HepG2 (cell line): ENCODE data around the gene TLN1. TPM values are rescaled to one million over a fixed set of nuclear protein-coding genes. Genes with fewer than 3 reads are reported as not detected.

ENCODE experiments used
- ARHGAP35 ChIP-seq: sonication (generic); formaldehyde crosslinking; IDR thresholded peaks from 2 replicates; pipeline ENCODE4 v1.9.0; 2022; ENCODE audit warnings: mild to moderate bottlenecking, inconsistent platforms, moderate library complexity, missing genetic modification reagents, borderline replicate concordance
- BCLAF1 ChIP-seq: fragments of 450-650 bp; IDR thresholded peaks from 2 replicates; pipeline ENCODE4 v1.6.1; 2017; ENCODE audit warnings: mild to moderate bottlenecking
- BRCA1 ChIP-seq: sonication (generic); formaldehyde crosslinking; IDR thresholded peaks from 2 replicates; pipeline ENCODE4 v1.4.0; 2020; ENCODE audit warnings: missing genetic modification reagents
- FOSL2 ChIP-seq: sonication (generic); formaldehyde crosslinking; IDR thresholded peaks from 2 replicates; pipeline ENCODE4 v1.4.0; 2020; ENCODE audit warnings: missing genetic modification reagents
- HNRNPLL ChIP-seq: fragments of 200-400 bp; formaldehyde crosslinking; IDR thresholded peaks from 2 replicates; pipeline ENCODE4 v1.6.1; 2017; ENCODE audit warnings: mild to moderate bottlenecking, low read depth, low read length; ENCODE audit not compliant: poor library complexity, severe bottlenecking
- NFKB2 ChIP-seq: sonication (generic); formaldehyde crosslinking; IDR thresholded peaks from 2 replicates; pipeline ENCODE4 v1.4.0; 2020; ENCODE audit warnings: missing genetic modification reagents, borderline replicate concordance
- SRF ChIP-seq: IDR thresholded peaks from 2 replicates; pipeline ENCODE4 v1.6.1; 2011; ENCODE audit warnings: mild to moderate bottlenecking, low read depth, low read length, moderate library complexity
- TGIF2 ChIP-seq: IDR thresholded peaks from 2 replicates; pipeline ENCODE4 v1.6.1; 2016; ENCODE audit warnings: control low read depth, missing compliant biosample characterization
- ZFP1 ChIP-seq: IDR thresholded peaks from 2 replicates; pipeline ENCODE4 v1.6.1; 2016
- ZHX2 ChIP-seq, 2 experiments: sonication (generic) in 1 of 2; formaldehyde crosslinking in 1 of 2; IDR thresholded peaks; 2 replicates each; pipeline versions ENCODE4 v1.6.1 to v1.9.0; 2014 to 2022; ENCODE audit warnings: antibody characterized with exemption in 1 of 2, borderline replicate concordance in 1 of 2, inconsistent platforms in 1 of 2, low read depth in 1 of 2, missing genetic modification reagents in 1 of 2
- ZNF20 ChIP-seq: sonication (generic); formaldehyde crosslinking; IDR thresholded peaks from 2 replicates; pipeline ENCODE4 v1.4.0; 2020; ENCODE audit warnings: mild to moderate bottlenecking, moderate library complexity, missing genetic modification reagents
- ZNF296 ChIP-seq: sonication (generic); formaldehyde crosslinking; conservative IDR thresholded peaks from 2 replicates; pipeline ENCODE4 v1.5.0; 2020; ENCODE audit warnings: mild to moderate bottlenecking, missing genetic modification reagents
- ZNF501 ChIP-seq: sonication (generic); formaldehyde crosslinking; IDR thresholded peaks from 2 replicates; pipeline ENCODE4 v1.5.1; 2020; ENCODE audit warnings: mild to moderate bottlenecking, moderate library complexity, missing genetic modification reagents
- ZNF552 ChIP-seq: sonication (generic); formaldehyde crosslinking; IDR thresholded peaks from 2 replicates; pipeline ENCODE4 v1.9.0; 2022; ENCODE audit warnings: missing genetic modification reagents, mild to moderate bottlenecking, borderline replicate concordance
- ZNF781 ChIP-seq: sonication (generic); formaldehyde crosslinking; IDR thresholded peaks from 2 replicates; pipeline ENCODE4 v1.5.1; 2020; ENCODE audit warnings: borderline replicate concordance, mild to moderate bottlenecking, missing genetic modification reagents; ENCODE audit errors: not compliant biosample characterization
- ZNF891 ChIP-seq: sonication (generic); formaldehyde crosslinking; IDR thresholded peaks from 2 replicates; pipeline ENCODE4 v1.5.0; 2020; ENCODE audit warnings: mild to moderate bottlenecking, missing genetic modification reagents
- polyA plus RNA-seq, 8 experiments: library from polyadenylated mRNA; depleted of rRNA in 3 of 8; stranded (reverse) in 7 of 8; unstranded in 1 of 8; fragments of >200 nt; fragmentation: Illumina TruSeq in 4 of 8; extraction: Trizol in 4 of 8; gene quantifications; 2 replicates each; pipeline versions ENCODE4 v1.2.1 to v1.2.3, GENCODE V29; 2011 to 2016; ENCODE audit warnings: low read depth in 4 of 8, missing spikeins in 1 of 8, mixed read lengths in 1 of 8; ENCODE audit not compliant: insufficient read depth in 1 of 8
- total RNA-seq, 5 experiments: library from RNA; depleted of rRNA; stranded (reverse); fragments of >200 nt; fragmentation: Illumina TruSeq; extraction: Trizol; gene quantifications; 2 replicates each; pipeline ENCODE4 v1.2.3, GENCODE V29; 2016; ENCODE audit warnings: low read depth in 1 of 5
- TF ChIP-seq, protein P1 (sequence below): sonication (generic); formaldehyde crosslinking; IDR thresholded peaks from 2 replicates; pipeline ENCODE4 v1.5.1; 2020; ENCODE audit warnings: mild to moderate bottlenecking, moderate library complexity, missing genetic modification reagents

Gene TLN1
- total and polyA plus RNA-seq, 2 of the 13 experiments (the other 11 are each of a cell fraction or from before 2014, with no cell fraction given), result 35.2 to 51.8 TPM

DNA sequence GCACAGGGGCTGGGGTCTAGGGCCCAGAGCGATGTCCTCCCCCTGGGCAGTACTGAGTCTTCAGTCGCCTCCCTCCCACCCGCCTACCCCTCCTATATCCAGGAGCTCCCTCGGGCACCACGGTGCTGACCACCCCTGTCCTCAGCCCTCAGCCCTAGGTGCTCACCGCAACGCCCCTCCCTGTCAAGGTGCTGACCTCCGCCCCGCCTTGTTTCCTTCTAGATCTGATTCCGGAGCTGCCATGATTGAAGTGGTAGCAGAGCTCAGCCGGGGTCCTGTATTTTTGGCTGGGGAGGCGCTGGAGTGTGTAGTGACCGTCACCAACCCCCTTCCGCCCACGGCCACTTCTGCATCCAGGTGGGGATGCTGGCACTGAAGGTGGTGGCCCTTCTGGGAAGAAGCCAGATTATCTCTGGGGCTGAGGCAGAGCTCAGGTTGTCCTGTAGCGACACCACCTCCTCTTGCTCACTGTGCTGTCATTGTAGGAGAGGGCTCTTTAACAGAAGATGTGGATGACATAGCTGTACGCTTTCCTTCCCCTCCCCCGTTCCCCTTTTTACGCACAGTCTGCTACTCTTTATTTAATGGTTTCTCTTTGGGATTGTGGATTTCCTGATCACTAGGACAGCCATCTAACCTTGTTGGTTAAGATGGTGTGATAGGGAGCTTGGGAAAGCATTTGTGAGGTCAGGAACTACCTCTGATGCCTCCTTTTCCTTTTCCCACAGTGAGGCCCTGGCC is 17.7 kb upstream of the TLN1 start (continued):
- TF ChIP-seq ZNF20 (CRISPR knock-in tag) (no peak), SRF (no peak), HNRNPLL (peak; percentile 0), ZFP1 (CRISPR knock-in tag) (no peak), BCLAF1 (no peak), FOSL2 (CRISPR knock-in tag) (no peak), TGIF2 (CRISPR knock-in tag) (no peak), ZNF781 (CRISPR knock-in tag) (no peak), ZNF552 (CRISPR knock-in tag) (no peak), ZNF296 (peak; percentile 84; the same call in 1 of the 2 replicates), ARHGAP35 (CRISPR knock-in tag) (no peak), ZNF501 (CRISPR knock-in tag) (0 out of 2 replicates have a peak, but pooled peaks have one; percentile 32), NFKB2 (peak; percentile 4; the same call in 1 of the 2 replicates), BRCA1 (CRISPR knock-in tag) (no peak), ZHX2 (IDR thresholded peaks at IDR 0.05; ENCODE audit: low read depth) (no peak), ZHX2 (CRISPR knock-in tag; IDR thresholded peaks at IDR 0.05; ENCODE audit: borderline replicate concordance) (no peak), ZNF891 (CRISPR knock-in tag) (peak; percentile 51; the same call in 1 of the 2 replicates)
- TF ChIP-seq, protein P1, sequence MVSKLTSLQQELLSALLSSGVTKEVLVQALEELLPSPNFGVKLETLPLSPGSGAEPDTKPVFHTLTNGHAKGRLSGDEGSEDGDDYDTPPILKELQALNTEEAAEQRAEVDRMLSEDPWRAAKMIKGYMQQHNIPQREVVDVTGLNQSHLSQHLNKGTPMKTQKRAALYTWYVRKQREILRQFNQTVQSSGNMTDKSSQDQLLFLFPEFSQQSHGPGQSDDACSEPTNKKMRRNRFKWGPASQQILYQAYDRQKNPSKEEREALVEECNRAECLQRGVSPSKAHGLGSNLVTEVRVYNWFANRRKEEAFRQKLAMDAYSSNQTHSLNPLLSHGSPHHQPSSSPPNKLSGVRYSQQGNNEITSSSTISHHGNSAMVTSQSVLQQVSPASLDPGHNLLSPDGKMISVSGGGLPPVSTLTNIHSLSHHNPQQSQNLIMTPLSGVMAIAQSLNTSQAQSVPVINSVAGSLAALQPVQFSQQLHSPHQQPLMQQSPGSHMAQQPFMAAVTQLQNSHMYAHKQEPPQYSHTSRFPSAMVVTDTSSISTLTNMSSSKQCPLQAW (CRISPR knock-in tag), result 0 out of 2 replicates have a peak, but pooled peaks have one; percentile 13
